GM19351 (cell line): Measurements from ENCODE around the gene PAFAH1B1.

Source experiments
- ATAC-seq: cut with Tn5 transposase; IDR thresholded peaks from one replicate; pipeline ENCODE4 v1.9.1; 2021; ENCODE audit warnings: mild to moderate bottlenecking, moderate library complexity; ENCODE audit not compliant: unreplicated experiment

The PAFAH1B1 gene

GRCh38 chr17:2701161-2701995 is 107.9 kb downstream of the PAFAH1B1 start:
- ATAC-seq = no peak

GRCh38 chr17:2701996-2702741 is 108.7 kb downstream of the PAFAH1B1 start:
- no peak for ATAC-seq

- ATAC-seq = no peak
These were observed 109.7 kb downstream of the PAFAH1B1 start for GRCh38 chr17:2703181-2703580.

DNA sequence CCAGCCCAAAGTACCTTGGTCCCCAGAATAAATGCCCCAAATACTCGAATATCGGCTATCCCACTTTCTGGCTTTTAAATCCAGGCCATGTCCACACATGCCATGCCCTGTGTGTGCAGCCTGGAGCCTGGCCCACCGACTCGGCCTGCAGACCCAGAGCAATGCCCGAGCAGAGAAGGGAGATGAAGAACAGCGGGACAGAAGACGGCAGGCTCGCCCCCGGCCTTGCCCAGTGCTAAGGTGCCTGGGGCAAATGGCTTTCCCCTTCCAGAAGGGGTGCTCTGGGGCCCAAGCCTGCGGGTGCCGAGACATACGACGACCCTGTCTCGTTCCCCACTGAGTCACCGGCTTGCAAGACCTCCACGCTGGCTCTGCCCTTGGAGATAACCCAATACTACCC is 110.2 kb downstream of the PAFAH1B1 start:
- ATAC-seq = no peak

DNA sequence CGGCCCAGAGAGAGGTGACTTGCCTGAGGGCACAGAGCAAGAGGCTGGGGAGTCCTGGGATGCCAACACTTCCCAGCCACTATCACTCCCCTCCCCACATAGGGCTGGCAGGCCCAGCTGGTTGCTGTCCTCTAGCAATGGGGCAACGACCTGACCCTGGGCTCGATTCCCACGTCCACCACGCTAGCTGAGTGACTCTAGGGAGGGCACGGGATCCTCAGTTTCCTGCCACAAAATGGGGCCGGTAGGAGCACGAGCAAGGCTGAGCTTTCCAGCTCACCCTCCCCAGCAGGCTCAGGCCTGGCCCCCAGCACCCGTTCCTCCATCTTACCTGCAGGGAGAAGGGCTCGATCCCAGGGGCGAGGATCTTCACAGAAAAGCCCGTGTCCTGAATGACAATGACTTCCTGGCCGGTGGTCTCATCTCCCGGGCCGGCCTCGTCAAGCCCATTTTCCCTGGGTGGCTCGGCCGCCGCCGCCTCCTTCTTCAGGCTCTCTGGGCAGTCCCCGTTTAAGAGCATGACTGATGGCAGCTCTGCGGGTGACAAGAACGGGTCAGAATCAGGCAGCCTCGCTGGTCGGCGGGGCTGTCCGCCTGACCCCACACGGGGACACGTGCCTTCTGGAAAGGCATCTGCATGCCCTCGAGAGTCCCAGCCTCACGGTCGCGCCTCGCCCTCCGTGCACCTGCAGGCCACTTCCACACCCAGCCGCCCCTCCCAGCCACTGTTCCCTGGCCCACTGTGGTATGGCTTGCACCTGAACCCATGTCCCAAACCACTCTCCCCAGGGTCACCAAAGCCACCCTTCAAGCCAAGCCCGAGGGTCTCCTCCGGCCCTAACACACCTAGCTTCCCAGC is 110.8 kb downstream of the PAFAH1B1 start:
- ATAC-seq = no peak

DNA sequence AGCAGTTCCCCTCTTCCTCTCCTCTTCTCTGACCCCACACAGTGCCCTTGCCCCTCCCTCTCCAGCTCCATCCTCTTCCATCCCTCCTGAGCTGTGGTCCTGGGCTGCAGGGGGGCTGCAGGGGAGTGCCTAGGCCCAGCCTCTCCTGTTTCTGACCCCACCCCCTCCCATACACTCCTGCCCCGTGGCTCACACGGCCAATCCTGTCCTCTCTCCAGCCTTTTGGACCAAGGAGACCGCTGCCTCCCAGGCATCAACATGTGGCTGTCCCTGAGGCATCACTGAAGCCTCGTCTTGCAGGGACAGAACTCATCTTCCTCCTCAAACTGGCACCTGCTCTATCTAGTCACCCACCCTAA is 111.4 kb downstream of the PAFAH1B1 start:
- ATAC-seq = no peak

GRCh38 chr17:2705263-2705662 is 111.8 kb downstream of the PAFAH1B1 start:
- ATAC-seq = no peak

- ATAC-seq = no peak
These were observed 112.7 kb downstream of the PAFAH1B1 start for GRCh38 chr17:2705888-2706795.

DNA sequence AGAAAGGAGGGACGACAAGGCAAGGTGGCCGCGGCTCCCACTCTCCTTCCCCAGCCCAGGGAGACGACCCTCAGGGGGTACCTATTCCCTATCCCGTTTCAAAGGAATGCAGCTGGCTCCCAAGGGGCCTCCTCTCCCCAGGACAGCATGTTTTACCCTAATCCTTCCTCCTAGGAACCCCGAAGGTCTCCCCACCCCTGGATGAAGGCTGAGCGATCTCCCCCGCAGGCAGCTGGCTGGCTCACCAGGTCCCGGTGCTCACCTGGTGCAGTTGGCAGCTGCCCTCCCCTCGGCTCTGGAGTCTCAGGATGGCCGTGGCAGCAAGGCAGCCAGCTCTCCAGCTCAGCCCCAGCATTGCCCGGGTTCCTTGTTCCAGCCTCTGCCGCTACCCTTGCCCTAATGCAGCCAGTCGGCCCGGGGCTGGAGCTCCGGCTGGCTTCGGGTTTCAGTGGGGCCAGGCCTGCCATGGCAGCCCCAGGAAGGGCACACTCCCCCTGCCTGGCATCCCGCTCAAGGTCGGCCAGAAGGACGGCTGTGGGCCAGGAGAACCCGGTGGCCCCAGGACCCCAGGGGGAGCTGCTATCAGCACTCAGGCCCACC is 113.6 kb downstream of the PAFAH1B1 start:
- no peak for ATAC-seq

DNA sequence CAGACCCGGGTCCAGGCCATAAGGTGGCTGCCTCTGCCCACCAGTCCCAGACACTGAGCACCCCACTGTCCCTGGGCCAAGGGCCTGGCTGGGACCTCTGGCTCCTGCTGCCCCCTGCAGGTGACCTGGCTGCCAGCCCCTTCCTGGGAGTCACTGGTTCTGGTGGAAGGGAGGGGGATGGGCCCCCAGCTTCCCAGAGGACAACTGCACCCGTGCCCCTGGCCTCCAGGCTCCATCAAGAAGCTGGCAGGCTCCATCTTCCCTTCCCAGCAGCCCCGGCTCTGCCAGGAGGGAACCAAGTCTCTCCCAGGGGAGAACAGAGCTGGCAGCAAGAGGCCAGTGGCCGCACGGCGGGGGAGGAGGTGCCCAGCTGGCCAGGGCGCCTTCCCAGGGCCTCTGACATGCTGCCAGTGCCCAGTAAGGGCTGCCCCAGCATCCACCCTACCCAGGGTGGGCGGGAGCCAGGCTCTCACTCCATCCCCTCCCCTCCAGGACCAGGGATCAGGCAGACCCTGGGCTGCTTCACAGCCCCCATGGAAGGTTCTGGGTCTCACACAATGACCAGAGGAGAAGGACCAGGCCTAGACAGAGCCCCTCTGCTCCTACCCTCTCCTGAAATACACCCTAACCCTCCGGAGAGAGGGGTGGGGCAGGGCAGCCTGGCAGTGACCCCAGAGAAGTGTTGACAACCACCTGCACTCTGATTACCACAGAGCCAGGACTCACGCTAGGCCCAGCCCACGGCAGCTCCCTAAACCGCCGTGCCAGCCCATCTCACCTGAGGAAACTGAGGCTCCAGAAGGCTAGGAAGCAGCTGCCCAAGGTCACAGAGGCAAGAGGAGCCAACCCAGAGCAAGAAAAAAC is 114.5 kb downstream of the PAFAH1B1 start:
- no peak for ATAC-seq

DNA sequence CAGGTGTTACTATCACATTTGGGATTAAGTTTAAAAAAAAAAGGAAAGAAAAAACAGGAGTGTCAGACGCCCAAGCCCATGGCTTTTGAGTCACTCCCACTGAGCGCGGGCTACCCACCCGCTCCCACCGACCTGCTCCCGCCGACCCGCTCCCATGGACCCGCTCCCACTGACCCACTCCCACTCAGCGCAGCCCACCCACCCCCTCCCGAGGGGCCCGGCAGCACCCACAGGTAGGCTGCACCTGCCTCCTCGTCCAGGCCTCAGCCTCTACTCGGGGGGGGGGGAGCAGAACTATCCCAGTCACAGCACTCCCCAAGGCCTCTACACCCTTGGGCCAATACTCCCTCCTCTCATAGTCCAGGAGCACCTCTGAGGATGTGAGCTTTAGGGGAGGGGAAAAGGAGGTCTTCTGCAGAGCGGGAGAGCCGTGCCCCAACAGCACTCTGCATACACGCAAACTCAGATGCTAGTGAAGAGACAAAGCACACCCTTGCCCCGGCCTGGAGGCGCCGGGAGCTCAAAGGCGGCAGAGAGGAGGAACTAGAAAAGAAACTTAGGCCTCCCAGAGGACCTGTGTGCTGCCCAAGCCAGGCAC is 115.2 kb downstream of the PAFAH1B1 start:
- no peak for ATAC-seq

- no peak for ATAC-seq
These were observed 115.8 kb downstream of the PAFAH1B1 start for GRCh38 chr17:2709183-2709661.

GRCh38 chr17:2710071-2710802 is 116.8 kb downstream of the PAFAH1B1 start:
- ATAC-seq = no peak

DNA sequence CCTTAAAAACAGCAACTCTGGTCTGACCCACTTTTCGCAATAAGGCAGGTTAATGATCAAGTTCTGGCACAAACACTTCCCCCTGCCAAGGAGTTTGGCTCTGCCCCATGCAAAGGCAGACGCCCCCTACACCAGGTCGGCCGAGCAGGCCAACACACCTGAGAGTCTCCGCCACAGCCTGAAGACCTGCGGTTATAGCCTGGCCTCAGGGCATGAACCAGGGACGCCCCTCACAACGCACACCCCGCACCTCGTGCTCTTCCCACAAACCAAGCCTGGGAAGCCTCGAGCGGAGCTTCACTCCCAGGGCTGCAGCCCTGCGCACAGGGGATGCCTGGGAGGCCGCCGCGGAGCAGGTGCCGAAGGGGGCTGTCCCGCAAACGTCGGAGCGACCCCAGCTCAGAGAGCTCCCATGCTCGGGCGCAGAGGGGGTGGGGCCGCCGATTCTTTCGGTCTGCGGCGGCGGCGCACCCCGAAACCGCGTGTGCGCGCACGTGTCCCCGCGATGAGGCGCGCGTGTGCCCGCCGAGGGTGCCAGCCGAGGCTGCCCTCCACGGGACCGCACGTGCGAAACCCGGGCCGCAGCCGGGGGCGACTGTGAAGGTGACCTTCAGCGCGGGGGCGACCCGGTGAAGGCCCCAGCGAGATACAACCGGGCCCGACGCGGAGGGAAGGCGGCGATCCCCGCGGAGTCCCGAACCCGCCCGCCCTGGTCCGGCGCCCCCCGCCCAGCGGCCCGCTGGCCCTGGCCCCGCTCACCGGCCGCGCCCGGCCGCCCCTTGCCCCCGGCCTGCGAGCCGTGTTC is 117.6 kb downstream of the PAFAH1B1 start:
- ATAC-seq = peak; percentile 21

DNA sequence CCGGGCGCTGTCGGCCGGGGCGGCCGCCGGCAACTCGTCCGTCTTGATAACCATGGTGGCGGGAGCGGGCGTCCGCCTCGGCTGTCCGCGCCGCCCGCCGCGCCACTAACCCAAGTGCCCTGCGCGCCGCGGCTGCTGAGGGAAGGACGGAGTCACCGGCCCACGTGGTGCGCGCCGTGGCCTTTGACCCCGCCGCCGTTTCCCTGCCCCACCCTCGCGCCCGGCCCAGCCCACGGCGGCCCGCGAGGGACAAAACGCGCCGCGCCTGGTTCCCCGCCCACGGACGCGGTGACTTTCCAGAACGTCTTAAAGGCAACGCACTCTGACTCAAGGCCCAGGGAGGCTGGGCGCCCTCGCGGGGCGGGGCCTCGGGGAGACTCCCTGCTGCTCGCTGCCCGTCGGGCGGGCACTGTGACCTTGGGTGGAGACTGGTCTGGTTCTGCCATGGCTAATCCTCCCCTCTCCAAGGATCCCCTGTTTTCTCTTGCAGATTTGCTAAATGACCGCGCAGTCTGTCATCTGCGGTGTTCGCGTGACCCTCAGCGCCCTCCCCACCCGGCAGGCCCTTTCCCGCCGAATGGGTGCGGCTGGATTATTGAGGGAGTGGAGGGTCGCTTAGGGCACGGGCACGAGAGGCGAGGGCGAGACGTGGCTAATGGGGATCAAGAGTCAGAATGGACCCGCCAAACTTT is 118.3 kb downstream of the PAFAH1B1 start, which contains the start of gene CLUH:
Gene CLUH, minus strand, starts transcription at position 157 of the 692 bp plus-strand sequence. Its CDS starts 103 bp downstream, at position 54.
- peak; percentile 65 for ATAC-seq
